Lower leg skin (tissue), 3 donors: ENCODE data around the gene SORCS2.

ENCODE experiments used
- CTCF ChIP-seq, 3 donors: fragments of 450-650 bp; IDR thresholded peaks; one replicate each; pipeline ENCODE4 v1.5.1; 2016; ENCODE audit warnings: antibody characterized with exemption in 3 of 3, mild to moderate bottlenecking in 3 of 3, moderate library complexity in 2 of 3
- POLR2A ChIP-seq, 2 donors: fragments of 450-650 bp; IDR thresholded peaks; one replicate each; pipeline ENCODE4 v1.6.1; 2016 to 2017; ENCODE audit warnings: antibody characterized with exemption in 2 of 2, mild to moderate bottlenecking in 1 of 2, moderate library complexity in 1 of 2

DNA sequence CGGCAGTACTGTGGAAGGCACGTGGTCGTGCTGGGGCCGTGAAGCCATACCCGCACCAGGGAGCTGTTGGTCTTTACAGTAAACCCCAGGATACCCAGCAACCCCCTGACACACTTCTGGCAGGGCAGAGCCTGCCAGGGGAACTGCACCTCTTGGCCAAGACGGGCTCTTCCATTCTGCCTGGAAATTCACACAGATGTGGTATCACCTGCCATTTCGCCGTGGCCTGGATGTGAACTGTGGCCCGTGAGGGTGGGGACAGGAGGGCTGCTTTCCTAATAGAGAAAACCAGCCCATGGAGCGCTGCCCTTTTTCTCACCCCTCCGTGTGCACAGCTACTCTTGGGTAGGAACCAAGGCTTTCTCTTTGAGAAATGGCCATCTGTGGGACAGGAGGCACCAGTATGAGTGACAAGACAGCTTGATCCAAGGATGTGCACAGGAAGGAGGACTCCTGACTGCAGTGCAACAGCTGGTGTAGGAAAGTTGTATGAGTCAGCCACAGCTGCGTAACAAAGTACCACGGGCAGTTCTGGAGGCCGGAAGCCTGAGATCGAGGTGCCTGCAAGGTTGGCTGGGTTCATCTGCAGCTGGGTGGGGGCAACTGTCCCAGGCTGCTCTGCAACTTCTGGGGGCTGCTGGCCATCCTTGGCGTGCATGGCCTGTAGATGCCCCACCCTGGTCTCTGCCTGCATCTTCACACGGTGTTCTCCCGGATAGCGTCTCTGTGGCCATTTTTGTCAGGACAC, 146.7 kb downstream of the SORCS2 start:
- TF ChIP-seq CTCF (IDR thresholded peaks at IDR 0.05) (no peak), POLR2A (IDR thresholded peaks at IDR 0.05) (no peak)
